ENCODE measurements around the gene BAIAP2L1.
"Not testable (repeated sequence)": the region's sequence is repeated elsewhere in the genome, so short reads cannot be mapped to it uniquely, and the experiment has no call there.

Gene BAIAP2L1, protein sequence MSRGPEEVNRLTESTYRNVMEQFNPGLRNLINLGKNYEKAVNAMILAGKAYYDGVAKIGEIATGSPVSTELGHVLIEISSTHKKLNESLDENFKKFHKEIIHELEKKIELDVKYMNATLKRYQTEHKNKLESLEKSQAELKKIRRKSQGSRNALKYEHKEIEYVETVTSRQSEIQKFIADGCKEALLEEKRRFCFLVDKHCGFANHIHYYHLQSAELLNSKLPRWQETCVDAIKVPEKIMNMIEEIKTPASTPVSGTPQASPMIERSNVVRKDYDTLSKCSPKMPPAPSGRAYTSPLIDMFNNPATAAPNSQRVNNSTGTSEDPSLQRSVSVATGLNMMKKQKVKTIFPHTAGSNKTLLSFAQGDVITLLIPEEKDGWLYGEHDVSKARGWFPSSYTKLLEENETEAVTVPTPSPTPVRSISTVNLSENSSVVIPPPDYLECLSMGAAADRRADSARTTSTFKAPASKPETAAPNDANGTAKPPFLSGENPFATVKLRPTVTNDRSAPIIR
- total RNA-seq: 0 to 3.3 (median 0.10) reads per million in 18 experiments

- peak in 1 of 2 donors; percentile 11 for DNase-seq
Observed at GRCh38 chr7:98400542-98401340, at the start of gene BAIAP2L1. BAIAP2L1 (minus strand) TSS chr7:98401090; CDS start chr7:98400852, 238 bp downstream.

DNA sequence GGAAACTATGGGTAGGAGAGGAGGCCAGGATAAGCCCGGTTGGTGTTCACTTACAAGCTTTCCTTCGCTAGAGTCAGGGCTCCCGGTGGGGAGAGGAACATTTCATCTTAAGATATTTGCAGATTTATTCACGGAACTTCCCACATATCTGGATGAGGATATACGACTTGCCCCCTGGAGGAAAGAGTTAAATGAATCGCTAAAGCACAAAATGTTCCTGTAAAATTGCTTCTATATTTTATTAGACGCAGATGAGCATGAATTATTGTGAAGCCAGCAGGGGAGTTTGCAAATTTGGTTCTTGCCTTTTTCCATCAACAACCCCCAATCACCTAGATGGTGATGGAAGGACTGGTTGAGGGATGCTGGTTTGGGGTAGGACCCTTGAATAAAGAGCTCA lies 47.9 kb upstream of the BAIAP2L1 start:
- no peak for DNase-seq

DNA sequence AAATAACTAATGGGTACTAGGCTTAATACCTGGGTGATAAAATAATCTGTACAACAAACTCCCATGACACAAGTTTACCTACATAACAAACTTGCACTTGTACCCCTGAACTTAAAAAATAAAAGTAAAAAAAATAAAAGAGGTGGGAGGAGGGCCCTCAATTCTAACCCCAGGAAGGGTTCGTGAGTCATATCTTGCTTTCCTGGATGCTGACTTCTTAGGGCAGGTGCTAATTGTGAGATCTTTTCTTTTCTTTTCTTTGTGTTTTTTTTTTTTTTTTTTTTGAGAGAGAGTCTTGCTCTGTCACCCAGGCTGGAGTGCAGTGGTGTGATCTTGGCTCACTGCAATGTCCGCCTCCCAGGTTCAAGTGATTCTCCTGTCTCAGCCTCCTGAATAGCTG lies 40.1 kb upstream of the BAIAP2L1 start:
- not testable (repeated sequence) for DNase-seq

GRCh38 chr7:98439484-98439883 lies 38.6 kb upstream of the BAIAP2L1 start:
- no peak for DNase-seq

GRCh38 chr7:98434087-98434486 lies 33.2 kb upstream of the BAIAP2L1 start:
- DNase-seq: no peak

GRCh38 chr7:98429799-98430198 lies 28.9 kb upstream of the BAIAP2L1 start:
- no peak for DNase-seq

- peak; percentile 14 to 15 for DNase-seq
Observed at GRCh38 chr7:98423043-98423442, 22.2 kb upstream of the BAIAP2L1 start.

- DNase-seq: peak in 1 of 2 donors; percentile 14
Observed at GRCh38 chr7:98420966-98421612, 20.2 kb upstream of the BAIAP2L1 start.

- DNase-seq: not testable (repeated sequence)
Observed at GRCh38 chr7:98419988-98420387, 19.1 kb upstream of the BAIAP2L1 start.

- not testable (repeated sequence) for DNase-seq
Observed at GRCh38 chr7:98419316-98419691, 18.4 kb upstream of the BAIAP2L1 start.

DNA sequence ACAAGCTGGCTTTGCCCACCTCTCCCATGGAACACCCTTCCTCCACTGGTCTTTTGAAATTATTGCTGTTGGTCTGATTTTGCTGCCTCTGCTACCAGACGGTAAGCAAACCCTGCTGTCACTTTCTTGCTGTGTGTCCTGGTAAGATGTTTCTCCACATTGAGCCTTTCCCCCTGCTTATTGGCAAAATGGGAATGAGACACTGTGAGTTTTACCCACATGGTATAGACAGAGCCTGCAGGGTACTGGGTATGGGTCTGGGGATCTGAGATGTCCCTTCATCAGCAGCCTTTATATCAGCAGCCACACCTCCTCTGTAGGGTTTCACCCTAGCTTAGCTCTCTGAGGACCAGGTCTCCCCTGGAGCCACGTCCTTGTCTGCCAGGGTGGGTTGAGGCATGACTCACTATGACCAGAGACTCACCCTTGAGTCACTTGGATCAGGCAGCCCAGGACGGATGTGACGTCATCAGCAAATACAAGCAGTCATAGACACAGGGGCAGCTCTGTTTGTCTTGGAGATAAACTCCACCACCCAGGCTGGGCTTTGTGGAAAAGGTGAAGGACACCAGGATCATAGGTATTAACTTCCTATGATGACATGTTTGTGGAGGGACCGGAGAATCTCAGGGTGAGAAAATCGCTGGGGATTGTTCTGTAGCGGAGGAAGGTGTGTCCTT lies 17.9 kb upstream of the BAIAP2L1 start:
- DNase-seq: peak; percentile 9 to 37

DNA sequence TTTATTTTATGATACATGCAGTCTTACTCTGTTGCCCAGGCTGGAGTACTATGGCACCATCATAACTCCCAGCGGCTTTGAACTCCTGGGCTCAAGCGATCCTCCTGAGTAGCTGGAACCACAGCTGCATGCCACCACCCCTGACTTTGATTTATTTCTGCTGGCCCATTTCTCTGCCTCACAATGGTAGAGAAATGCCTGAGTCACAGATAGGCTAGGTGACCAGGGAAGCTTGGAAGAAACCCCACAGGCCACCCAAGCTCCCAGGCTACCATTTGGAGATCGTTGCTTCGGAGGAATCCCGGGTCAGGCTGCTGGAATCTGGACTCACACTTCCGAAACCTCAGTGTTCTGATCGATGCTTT lies 17.4 kb upstream of the BAIAP2L1 start:
- DNase-seq: no peak

GRCh38 chr7:98417604-98418270 lies 16.8 kb upstream of the BAIAP2L1 start:
- DNase-seq: peak; percentile 53 to 57

GRCh38 chr7:98414205-98414900 lies 13.5 kb upstream of the BAIAP2L1 start:
- no peak for DNase-seq

- not testable (repeated sequence) for DNase-seq
Observed at GRCh38 chr7:98413655-98414054, 12.8 kb upstream of the BAIAP2L1 start.

DNA sequence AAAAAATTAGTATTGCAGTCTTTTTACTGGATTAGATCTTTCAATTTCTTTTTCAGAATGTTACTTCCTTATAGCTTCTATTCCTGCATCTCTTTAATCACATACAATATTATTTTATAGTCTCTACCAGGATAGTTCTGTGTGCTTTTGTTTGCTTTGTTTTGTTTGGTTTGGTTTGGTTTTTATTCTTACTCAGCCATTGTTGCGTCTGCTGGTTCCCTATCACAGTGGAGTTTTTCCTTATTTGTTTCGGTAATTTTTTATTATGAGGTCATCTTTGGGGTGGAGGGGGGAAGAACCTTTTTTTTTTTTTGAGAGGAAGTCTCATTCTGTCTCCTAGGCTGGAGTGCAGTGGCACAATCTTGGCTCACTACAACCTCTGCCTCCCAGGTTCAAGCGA lies 9.0 kb upstream of the BAIAP2L1 start:
- no peak for DNase-seq

DNA sequence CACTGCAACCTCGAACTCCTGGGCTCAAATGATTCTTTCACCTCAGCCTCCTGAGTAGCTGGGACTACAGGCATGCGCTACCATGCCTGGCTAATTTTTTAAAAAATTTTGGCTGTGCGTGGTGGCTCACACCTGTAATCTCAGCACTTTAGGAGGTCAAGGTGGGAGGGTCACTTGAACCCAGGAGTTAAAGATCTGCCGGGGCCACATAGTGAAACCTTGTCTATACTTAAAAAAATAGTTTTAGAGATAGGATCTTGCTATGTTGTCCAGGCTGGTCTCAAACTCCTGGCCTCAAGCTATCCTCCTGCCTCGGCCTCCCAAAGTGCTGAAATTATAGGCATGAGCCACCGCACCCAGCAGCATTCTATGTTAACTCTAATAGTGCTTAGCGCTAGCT lies 7.3 kb upstream of the BAIAP2L1 start:
- not testable (repeated sequence) for DNase-seq

GRCh38 chr7:98406827-98407226 lies 5.9 kb upstream of the BAIAP2L1 start:
- no peak for DNase-seq

DNA sequence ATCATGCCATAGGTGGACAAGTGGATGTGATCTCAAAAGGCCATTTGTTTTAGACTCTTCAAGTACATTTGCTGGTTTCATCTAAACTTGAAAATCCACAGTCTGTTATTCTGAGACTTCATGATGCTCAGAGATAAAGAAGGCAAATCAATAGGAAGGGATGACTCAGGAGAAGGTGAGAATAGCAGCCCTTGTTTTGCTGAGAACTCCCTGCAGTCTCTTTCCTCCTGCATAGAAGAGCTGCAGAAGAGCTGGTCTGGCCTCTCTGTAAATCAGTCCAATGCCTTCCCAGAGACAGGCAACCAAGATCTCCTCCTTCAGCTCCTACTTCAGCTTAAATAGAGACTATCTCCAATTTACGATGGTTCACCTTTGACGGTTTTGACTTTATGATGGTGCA lies 4.0 kb upstream of the BAIAP2L1 start:
- DNase-seq: no peak

DNA sequence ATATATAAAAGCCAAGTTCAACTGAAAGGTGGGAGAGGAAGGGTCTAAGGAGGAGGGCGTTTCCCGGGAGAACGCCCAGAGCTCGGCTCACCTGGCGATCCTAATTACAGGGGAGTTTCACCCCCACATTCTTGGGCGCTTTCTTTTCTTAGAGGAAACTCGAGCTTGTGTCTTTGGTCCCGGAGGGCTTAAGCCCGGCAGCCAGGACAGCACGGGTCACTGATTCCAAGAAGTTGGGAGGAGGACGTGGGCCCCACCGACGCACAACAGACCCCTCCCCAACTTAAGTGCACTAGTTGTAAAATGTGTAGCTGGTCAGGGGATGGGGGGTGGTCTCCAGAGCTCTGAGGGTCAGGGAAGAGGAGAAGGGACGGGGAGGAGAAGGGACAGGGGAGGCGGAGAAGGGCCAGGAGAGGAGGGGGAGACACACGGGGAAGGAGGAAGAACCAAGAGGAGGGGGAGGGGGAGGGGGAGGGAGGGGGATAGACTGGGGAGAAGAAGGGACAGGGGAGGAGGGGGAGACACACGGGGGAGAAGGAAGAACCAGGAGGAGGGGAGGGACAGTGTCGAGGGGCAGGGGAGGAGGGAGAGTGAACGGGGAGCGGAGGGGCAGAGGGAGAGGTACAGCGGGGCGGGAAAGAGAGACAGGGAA lies 874 bp downstream of the BAIAP2L1 start:
- no peak for DNase-seq

GRCh38 chr7:98399462-98399861 lies 1.4 kb downstream of the BAIAP2L1 start:
- DNase-seq: no peak

Data from inflammatory macrophage (primary cell).